Loucy (cell line): Measurements from ENCODE around the gene ATP8A2.

Source experiments
- H2AFZ ChIP-seq: fragments of 200-600 bp; sonication (generic); 2 replicates; pipeline ENCODE4 v1.6.0; 2016; ENCODE audit warnings: antibody characterized with exemption, mild to moderate bottlenecking, low read length, moderate library complexity
- H3F3A ChIP-seq: fragments of 200-600 bp; 2 replicates; pipeline ENCODE4 v1.6.0; 2016; ENCODE audit warnings: antibody characterized with exemption, low read depth, mild to moderate bottlenecking
- H3K27me3 ChIP-seq: fragments of 200-600 bp; sonication (generic); 2 replicates; pipeline ENCODE4 v1.6.1; 2014; ENCODE audit warnings: low read length, mild to moderate bottlenecking; ENCODE audit not compliant: insufficient read depth, poor library complexity, severe bottlenecking
- H3K36me3 ChIP-seq: fragments of 200-600 bp; sonication (generic); 2 replicates; pipeline ENCODE4 v1.6.1; 2016; ENCODE audit warnings: low read length; ENCODE audit not compliant: insufficient read depth
- H3K4me1 ChIP-seq: fragments of 200-600 bp; sonication (generic); 2 replicates; pipeline ENCODE4 v1.5.1; 2014; ENCODE audit warnings: low read length, mild to moderate bottlenecking; ENCODE audit not compliant: insufficient read depth, poor library complexity, severe bottlenecking
- H3K4me2 ChIP-seq: fragments of 200-600 bp; sonication (generic); 2 replicates; pipeline ENCODE4 v1.6.0; 2014; ENCODE audit warnings: antibody characterized with exemption, low read length, low read depth, mild to moderate bottlenecking; ENCODE audit not compliant: poor library complexity, severe bottlenecking
- H3K4me3 ChIP-seq: fragments of 200-600 bp; sonication (generic); 2 replicates; pipeline ENCODE4 v1.5.1; 2014; ENCODE audit warnings: low read length, mild to moderate bottlenecking, mixed read lengths; ENCODE audit not compliant: poor library complexity, severe bottlenecking
- H3K79me2 ChIP-seq: fragments of 200-600 bp; sonication (generic); 2 replicates; pipeline ENCODE4 v1.6.1; 2014; ENCODE audit warnings: low read length; ENCODE audit not compliant: insufficient read depth
- H3K9ac ChIP-seq: fragments of 200-600 bp; sonication (generic); 2 replicates; pipeline ENCODE4 v1.6.0; 2014; ENCODE audit warnings: mild to moderate bottlenecking, low read depth, low read length, moderate library complexity; ENCODE audit not compliant: poor library complexity, severe bottlenecking
- H3K9me2 ChIP-seq: fragments of 200-600 bp; sonication (generic); replicated peaks from 2 replicates; pipeline ENCODE4 v1.6.1; 2016; ENCODE audit warnings: low read depth, low read length, mixed read lengths
- H3K9me3 ChIP-seq: fragments of 200-600 bp; sonication (generic); 2 replicates; pipeline ENCODE4 v1.6.1; 2014; ENCODE audit warnings: mild to moderate bottlenecking, antibody characterized with exemption, low read length, low read depth; ENCODE audit not compliant: insufficient read depth
- H4K20me1 ChIP-seq: fragments of 200-600 bp; sonication (generic); 2 replicates; pipeline ENCODE4 v1.6.0; 2014; ENCODE audit warnings: antibody characterized with exemption, low read length, mild to moderate bottlenecking; ENCODE audit not compliant: insufficient read depth, poor library complexity, severe bottlenecking
- EZH2phosphoT487 ChIP-seq: fragments of 200-600 bp; IDR thresholded peaks from 2 replicates; pipeline ENCODE4 v1.6.1; 2018; ENCODE audit warnings: antibody characterized with exemption, mild to moderate bottlenecking, moderate library complexity, borderline replicate concordance
- TF ChIP-seq, protein P1 (sequence below): fragments of 200-600 bp; sonication (generic); conservative IDR thresholded peaks from 2 replicates; pipeline ENCODE4 v1.5.1; 2014; ENCODE audit warnings: mild to moderate bottlenecking, antibody characterized with exemption, low read length

ATP8A2 gene

DNA sequence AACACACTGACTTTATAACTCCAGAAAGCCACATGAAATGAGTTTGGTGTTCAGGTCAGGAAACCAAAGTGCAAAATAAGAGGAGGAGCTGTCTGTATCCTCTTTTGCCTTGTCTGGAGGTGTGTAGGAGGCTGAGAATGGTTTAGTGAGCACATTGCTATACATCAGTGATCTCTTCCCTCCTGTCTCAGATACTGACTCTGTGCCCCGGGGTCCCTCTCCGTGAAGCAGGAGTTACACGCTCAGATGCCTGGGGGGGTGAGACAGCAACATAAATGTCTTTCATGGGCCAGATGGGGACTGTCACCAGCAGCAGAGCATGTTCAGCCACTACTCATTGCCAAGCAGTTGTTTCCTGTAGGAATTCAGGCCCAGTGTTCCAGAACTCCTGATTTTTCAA lies 285.4 kb downstream of the ATP8A2 start:
- no peaks in the 10 kb centered on the region for H3K79me2 ChIP-seq
- no peaks in the 10 kb centered on the region for H3K9me2 ChIP-seq
- TF ChIP-seq, protein P1, sequence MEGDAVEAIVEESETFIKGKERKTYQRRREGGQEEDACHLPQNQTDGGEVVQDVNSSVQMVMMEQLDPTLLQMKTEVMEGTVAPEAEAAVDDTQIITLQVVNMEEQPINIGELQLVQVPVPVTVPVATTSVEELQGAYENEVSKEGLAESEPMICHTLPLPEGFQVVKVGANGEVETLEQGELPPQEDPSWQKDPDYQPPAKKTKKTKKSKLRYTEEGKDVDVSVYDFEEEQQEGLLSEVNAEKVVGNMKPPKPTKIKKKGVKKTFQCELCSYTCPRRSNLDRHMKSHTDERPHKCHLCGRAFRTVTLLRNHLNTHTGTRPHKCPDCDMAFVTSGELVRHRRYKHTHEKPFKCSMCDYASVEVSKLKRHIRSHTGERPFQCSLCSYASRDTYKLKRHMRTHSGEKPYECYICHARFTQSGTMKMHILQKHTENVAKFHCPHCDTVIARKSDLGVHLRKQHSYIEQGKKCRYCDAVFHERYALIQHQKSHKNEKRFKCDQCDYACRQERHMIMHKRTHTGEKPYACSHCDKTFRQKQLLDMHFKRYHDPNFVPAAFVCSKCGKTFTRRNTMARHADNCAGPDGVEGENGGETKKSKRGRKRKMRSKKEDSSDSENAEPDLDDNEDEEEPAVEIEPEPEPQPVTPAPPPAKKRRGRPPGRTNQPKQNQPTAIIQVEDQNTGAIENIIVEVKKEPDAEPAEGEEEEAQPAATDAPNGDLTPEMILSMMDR = no peak
- no peak for TF ChIP-seq EZH2phosphoT487
- H3K9ac ChIP-seq = no peak overlapping the region
- no peaks in the 10 kb centered on the region for H3K27me3 ChIP-seq
- peaks cover 3% of the 10 kb centered on the region for H3K4me1 ChIP-seq
- no peaks in the 10 kb centered on the region for H4K20me1 ChIP-seq
- no peak overlapping the region for H3K4me3 ChIP-seq
- H3K4me2 ChIP-seq = no peak overlapping the region
- H3K9me3 ChIP-seq = no peaks in the 10 kb centered on the region
- no peaks in the 10 kb centered on the region for H3F3A ChIP-seq
- no peaks in the 10 kb centered on the region for H3K36me3 ChIP-seq
- H2AFZ ChIP-seq = no peak overlapping the region

DNA sequence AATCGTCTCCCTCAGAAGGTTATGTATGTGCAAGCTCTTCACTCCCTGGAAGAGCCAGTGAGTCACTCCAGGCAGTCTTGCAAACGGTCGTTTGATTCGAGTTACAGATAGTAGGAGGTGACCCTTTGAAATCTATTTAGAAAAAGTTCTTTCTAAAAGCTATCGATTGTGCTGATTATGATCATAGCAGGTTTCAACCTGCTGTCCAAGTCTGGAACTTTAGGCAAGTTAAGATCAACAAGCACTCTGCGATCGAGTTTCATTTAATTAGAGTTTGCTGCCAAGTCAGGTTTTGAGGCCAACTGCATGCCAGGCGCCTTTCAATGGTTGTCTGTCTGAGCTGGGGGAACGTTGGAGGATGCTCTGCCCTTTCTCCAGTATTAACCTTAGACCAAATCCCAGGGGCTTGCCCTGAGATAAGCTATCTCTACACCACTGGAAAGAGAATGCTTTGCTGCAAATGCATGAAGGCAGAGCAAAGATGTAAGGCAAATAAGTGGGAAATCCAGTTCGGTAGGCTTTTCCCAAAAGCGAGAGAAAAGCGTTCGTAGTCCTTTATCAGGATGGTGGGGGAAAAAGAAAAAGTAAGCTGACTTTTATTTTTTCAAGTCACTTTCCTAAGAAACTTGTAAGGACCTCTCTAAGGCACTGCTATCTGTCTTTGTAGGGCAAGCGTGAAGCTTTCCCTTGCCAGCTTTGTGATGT lies 287.5 kb downstream of the ATP8A2 start:
- Histone ChIP-seq H3K36me3 (no peaks in the 10 kb centered on the region), H3K27me3 (no peaks in the 10 kb centered on the region), H3K79me2 (no peaks in the 10 kb centered on the region), H3F3A (no peaks in the 10 kb centered on the region), H3K9ac (no peak overlapping the region), H3K9me2 (no peaks in the 10 kb centered on the region), H3K4me2 (no peak overlapping the region), H4K20me1 (no peaks in the 10 kb centered on the region), H2AFZ (no peak overlapping the region), H3K9me3 (no peaks in the 10 kb centered on the region), H3K4me1 (no peaks in the 10 kb centered on the region), H3K4me3 (no peak overlapping the region)
- TF ChIP-seq EZH2phosphoT487 = no peak
- TF ChIP-seq, protein P1 = no peak

DNA sequence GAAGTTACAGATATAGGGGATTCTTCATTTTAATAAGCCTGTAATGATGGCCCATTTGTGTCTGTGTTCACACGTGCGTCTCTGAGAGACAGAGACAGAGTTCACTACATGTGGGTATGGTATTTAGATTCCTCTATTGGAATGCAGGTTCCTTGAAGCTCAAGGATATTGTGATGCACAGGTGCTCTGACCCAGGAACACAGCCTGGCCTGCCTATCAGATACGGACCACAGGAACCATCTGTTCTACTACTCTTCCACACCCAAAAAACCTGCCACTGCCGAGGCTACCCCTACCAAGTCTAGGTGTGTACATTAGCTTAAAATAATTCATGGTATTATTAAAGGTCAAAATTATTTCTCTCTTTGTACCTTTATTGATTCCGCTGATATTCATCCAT lies 289.2 kb downstream of the ATP8A2 start:
- Histone ChIP-seq H3K4me3 (no peak overlapping the region), H3K9ac (no peak overlapping the region), H3K79me2 (no peaks in the 10 kb centered on the region), H3K4me2 (no peak overlapping the region), H3K4me1 (no peaks in the 10 kb centered on the region), H3K9me2 (no peaks in the 10 kb centered on the region), H3K36me3 (no peaks in the 10 kb centered on the region), H2AFZ (no peak overlapping the region), H3K9me3 (no peaks in the 10 kb centered on the region), H3K27me3 (no peaks in the 10 kb centered on the region), H4K20me1 (no peaks in the 10 kb centered on the region), H3F3A (no peaks in the 10 kb centered on the region)
- TF ChIP-seq, protein P1 = no peak
- TF ChIP-seq EZH2phosphoT487 = no peak
